Activated naive CD4-positive, alpha-beta T cell treated with anti-CD3 and anti-CD28 coated beads for 36 hours (primary cell): ENCODE measurements around the gene PIK3R1. TPM values are rescaled to one million over a fixed set of nuclear protein-coding genes. Genes with fewer than 3 reads are reported as not detected.

ENCODE experiments used
- CTCF ChIA-PET: fragments of 350-600 bp; sonication (Branson Sonifier 250); formaldehyde crosslinking; loops from one replicate; lab custom pipeline; 2021; ENCODE audit warnings: antibody characterized with exemption; lab: Charles Lee
- DNase-seq: peaks from one replicate; pipeline ENCODE4 v3.0.0-alpha.2; 2020
- H3K27ac Mint-ChIP-seq: one replicate; pipeline ENCODE4 v1.8.0; 2021; ENCODE audit warnings: mild to moderate bottlenecking, mixed read lengths
- H3K27me3 Mint-ChIP-seq: one replicate; pipeline ENCODE4 v1.8.0; 2021; ENCODE audit warnings: low read depth, mixed read lengths
- H3K36me3 Mint-ChIP-seq: one replicate; pipeline ENCODE4 v1.8.0; 2021; ENCODE audit warnings: low read depth, mixed read lengths
- H3K4me1 Mint-ChIP-seq: one replicate; pipeline ENCODE4 v1.8.0; 2021; ENCODE audit warnings: low read depth, mixed read lengths
- H3K4me3 Mint-ChIP-seq: one replicate; pipeline ENCODE4 v1.8.0; 2021; ENCODE audit warnings: mild to moderate bottlenecking, moderate library complexity, mixed read lengths
- H3K9me3 Mint-ChIP-seq: one replicate; pipeline ENCODE4 v1.8.0; 2021; ENCODE audit warnings: mixed read lengths
- intact Hi-C: fragments of 100-400 bp; cut with micrococcal nuclease; formaldehyde crosslinking; loops from one replicate; pipeline ENCODE4 v1.15.1; 2023
- total RNA-seq, 2 experiments: library from RNA; stranded (reverse); gene quantifications; one replicate each; pipeline ENCODE4 v1.2.3, GENCODE V29; 2021

PIK3R1 gene
- total RNA-seq, 2 experiments from 2014 or later, result 28.5 to 31.4 TPM

DNA sequence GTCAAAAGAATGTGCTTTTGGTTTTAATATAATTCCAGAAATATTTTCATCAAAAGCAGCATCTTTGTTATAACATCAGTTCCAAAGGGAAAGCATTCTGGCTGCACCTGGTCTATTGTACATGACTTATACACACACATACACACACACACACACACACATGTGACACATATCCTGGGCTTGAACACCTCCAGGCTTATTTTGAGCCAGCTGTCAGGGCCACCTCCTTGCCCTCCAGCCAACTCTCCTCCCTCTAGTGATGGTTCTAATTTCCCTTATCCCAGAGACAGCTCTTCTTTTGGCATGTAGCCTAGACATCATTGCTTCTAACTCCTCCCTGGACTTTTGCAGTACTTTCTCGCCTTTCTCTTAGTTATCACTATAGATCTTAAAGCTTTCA is 115.0 kb downstream of the PIK3R1 start:
- CTCF ChIA-PET, result interaction anchor here (1.0 kb wide), 1 partner anchor 43 kb away, joined by 3 read pairs; no protein-coding TSS in a partner anchor
- Mint-ChIP-seq H3K36me3 (no peaks in the 10 kb centered on the region), H3K27me3 (no peaks in the 10 kb centered on the region)

GRCh38 chr5:68331192-68332079 is 115.9 kb downstream of the PIK3R1 start:
- Mint-ChIP-seq H3K27me3 (no peaks in the 10 kb centered on the region), H3K36me3 (no peaks in the 10 kb centered on the region), H3K9me3 (no peaks in the 10 kb centered on the region), H3K4me1 (no peaks in the 10 kb centered on the region), H3K4me3 (no peak overlapping the region), H3K27ac (no peak overlapping the region)
- CTCF ChIA-PET, result interaction anchor here (0.6 to 1.0 kb wide), 2 partner anchors 44 to 55 kb away, joined by 3 read pairs; no protein-coding TSS in a partner anchor
- intact Hi-C loops, result no loop called here
- no peak for DNase-seq

More for the DNA sequence above, 115.0 kb downstream of the PIK3R1 start:
- H3K27ac Mint-ChIP-seq, result no peak overlapping the region
- H3K9me3 Mint-ChIP-seq, result no peaks in the 10 kb centered on the region
- intact Hi-C loops, result no loop called here
- H3K4me3 Mint-ChIP-seq, result no peak overlapping the region
- DNase-seq, result no peak
- H3K4me1 Mint-ChIP-seq, result no peaks in the 10 kb centered on the region

DNA sequence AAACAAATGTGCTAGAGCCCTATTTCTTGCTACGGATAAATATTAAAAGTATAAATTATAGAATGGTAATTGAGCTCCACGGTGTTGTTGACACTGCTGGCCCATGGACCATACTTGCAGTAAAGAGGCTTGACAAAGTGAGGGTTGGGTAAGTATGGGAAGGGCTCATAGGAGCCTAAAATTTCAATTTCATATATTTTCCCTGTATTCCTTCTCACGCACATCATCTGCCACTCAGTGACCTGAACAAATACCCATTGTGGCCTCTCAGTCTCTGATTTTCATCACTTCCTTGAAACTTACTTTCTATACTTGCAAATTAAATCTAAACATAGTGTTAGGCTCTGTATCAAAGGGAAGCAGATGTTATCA is 116.5 kb downstream of the PIK3R1 start:
- CTCF ChIA-PET, result no interaction called here
- Mint-ChIP-seq H3K9me3 (no peaks in the 10 kb centered on the region), H3K27ac (no peak overlapping the region), H3K4me1 (no peaks in the 10 kb centered on the region), H3K4me3 (no peak overlapping the region), H3K27me3 (no peaks in the 10 kb centered on the region), H3K36me3 (no peaks in the 10 kb centered on the region)
- no peak for DNase-seq
- intact Hi-C loops, result no loop called here

DNA sequence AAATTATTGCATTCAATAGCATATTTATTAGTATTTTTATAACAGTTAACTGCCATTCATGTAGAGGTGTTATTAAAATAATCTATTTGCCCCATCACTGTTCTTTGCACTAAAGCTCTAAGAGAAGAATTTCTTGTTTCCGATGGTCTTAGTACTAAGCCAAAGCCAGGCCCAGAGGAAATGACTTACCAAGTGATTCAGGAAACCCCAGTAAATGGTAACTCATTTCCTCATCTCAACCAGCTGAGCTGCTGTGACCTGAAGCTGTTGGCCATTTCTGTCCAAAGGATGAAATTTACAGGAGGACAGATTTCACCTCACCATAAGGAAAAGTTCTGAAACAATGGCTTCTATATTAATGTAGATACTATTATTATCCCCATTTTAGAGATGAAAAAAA is 117.0 kb downstream of the PIK3R1 start:
- no peaks in the 10 kb centered on the region for H3K27me3 Mint-ChIP-seq
- H3K4me3 Mint-ChIP-seq, result no peak overlapping the region

GRCh38 chr5:68333649-68334552 is 118.3 kb downstream of the PIK3R1 start:
- H3K4me3 Mint-ChIP-seq, result no peak overlapping the region
- H3K36me3 Mint-ChIP-seq, result no peaks in the 10 kb centered on the region
- H3K27ac Mint-ChIP-seq, result no peak overlapping the region
- no peaks in the 10 kb centered on the region for H3K4me1 Mint-ChIP-seq
- intact Hi-C loops, result no loop called here
- CTCF ChIA-PET, result no interaction called here
- DNase-seq, result no peak
- no peaks in the 10 kb centered on the region for H3K9me3 Mint-ChIP-seq
- no peaks in the 10 kb centered on the region for H3K27me3 Mint-ChIP-seq

More for the DNA sequence above, 117.0 kb downstream of the PIK3R1 start:
- intact Hi-C loops, result no loop called here
- no peaks in the 10 kb centered on the region for H3K4me1 Mint-ChIP-seq
- H3K27ac Mint-ChIP-seq, result no peak overlapping the region
- H3K36me3 Mint-ChIP-seq, result no peaks in the 10 kb centered on the region
- H3K9me3 Mint-ChIP-seq, result no peaks in the 10 kb centered on the region
- DNase-seq, result no peak
- CTCF ChIA-PET, result no interaction called here

- H3K27me3 Mint-ChIP-seq, result no peaks in the 10 kb centered on the region
- H3K4me1 Mint-ChIP-seq, result no peaks in the 10 kb centered on the region
- no peaks in the 10 kb centered on the region for H3K9me3 Mint-ChIP-seq
- no peak overlapping the region for H3K4me3 Mint-ChIP-seq
- no peak overlapping the region for H3K27ac Mint-ChIP-seq
- no peak for DNase-seq
- intact Hi-C loops, result no loop called here
- no peaks in the 10 kb centered on the region for H3K36me3 Mint-ChIP-seq
- CTCF ChIA-PET, result no interaction called here
These were observed 119.0 kb downstream of the PIK3R1 start for GRCh38 chr5:68334553-68334886.

GRCh38 chr5:68335075-68335474 is 119.5 kb downstream of the PIK3R1 start:
- Mint-ChIP-seq H3K27me3 (no peaks in the 10 kb centered on the region), H3K4me1 (no peaks in the 10 kb centered on the region), H3K4me3 (no peak overlapping the region), H3K27ac (no peak overlapping the region), H3K36me3 (no peaks in the 10 kb centered on the region), H3K9me3 (no peaks in the 10 kb centered on the region)
- no peak for DNase-seq
- CTCF ChIA-PET, result no interaction called here
- intact Hi-C loops, result no loop called here

- CTCF ChIA-PET, result no interaction called here
- H3K27me3 Mint-ChIP-seq, result no peaks in the 10 kb centered on the region
- no peaks in the 10 kb centered on the region for H3K9me3 Mint-ChIP-seq
- H3K4me1 Mint-ChIP-seq, result no peaks in the 10 kb centered on the region
- DNase-seq, result no peak
- intact Hi-C loops, result no loop called here
- H3K36me3 Mint-ChIP-seq, result no peaks in the 10 kb centered on the region
- no peak overlapping the region for H3K27ac Mint-ChIP-seq
- no peak overlapping the region for H3K4me3 Mint-ChIP-seq
These were observed 120.6 kb downstream of the PIK3R1 start for GRCh38 chr5:68336200-68336599.

GRCh38 chr5:68337235-68337634 is 121.7 kb downstream of the PIK3R1 start:
- DNase-seq, result no peak
- intact Hi-C loops, result no loop called here
- no peaks in the 10 kb centered on the region for H3K9me3 Mint-ChIP-seq
- H3K27me3 Mint-ChIP-seq, result no peaks in the 10 kb centered on the region
- no peaks in the 10 kb centered on the region for H3K4me1 Mint-ChIP-seq
- no peaks in the 10 kb centered on the region for H3K36me3 Mint-ChIP-seq
- CTCF ChIA-PET, result no interaction called here
- no peak overlapping the region for H3K4me3 Mint-ChIP-seq
- no peak overlapping the region for H3K27ac Mint-ChIP-seq

- CTCF ChIA-PET, result no interaction called here
- Mint-ChIP-seq H3K27ac (no peak overlapping the region), H3K36me3 (no peaks in the 10 kb centered on the region), H3K27me3 (no peaks in the 10 kb centered on the region), H3K4me3 (no peak overlapping the region), H3K4me1 (peaks cover 21% of the 10 kb centered on the region), H3K9me3 (no peaks in the 10 kb centered on the region)
- intact Hi-C loops, result loop anchor here (5.0 kb wide), 1 partner anchor 38 kb away; no protein-coding TSS in a partner anchor
- DNase-seq, result no peak
These were observed 124.4 kb downstream of the PIK3R1 start for GRCh38 chr5:68339921-68340321.

DNA sequence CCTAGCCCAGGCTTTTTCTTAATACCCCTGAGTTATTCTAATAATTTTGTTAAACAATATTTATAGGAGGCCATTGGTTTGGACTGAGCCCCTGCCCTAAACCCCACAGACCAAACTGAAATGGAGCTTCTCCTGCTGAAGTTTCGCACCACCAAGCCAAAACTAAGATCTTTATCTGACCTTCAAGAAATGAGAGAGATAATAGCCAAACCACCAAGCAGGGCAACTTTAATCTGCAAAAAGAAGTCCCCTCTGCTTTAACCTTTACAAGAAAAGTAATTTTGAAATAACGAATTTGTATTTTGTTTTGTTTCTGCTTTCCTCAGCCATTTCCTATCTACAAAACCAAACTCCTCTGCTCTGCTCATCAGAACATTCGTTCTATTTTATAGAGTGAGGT is 125.5 kb downstream of the PIK3R1 start:
- Mint-ChIP-seq H3K36me3 (no peaks in the 10 kb centered on the region), H3K27me3 (no peaks in the 10 kb centered on the region)

DNA sequence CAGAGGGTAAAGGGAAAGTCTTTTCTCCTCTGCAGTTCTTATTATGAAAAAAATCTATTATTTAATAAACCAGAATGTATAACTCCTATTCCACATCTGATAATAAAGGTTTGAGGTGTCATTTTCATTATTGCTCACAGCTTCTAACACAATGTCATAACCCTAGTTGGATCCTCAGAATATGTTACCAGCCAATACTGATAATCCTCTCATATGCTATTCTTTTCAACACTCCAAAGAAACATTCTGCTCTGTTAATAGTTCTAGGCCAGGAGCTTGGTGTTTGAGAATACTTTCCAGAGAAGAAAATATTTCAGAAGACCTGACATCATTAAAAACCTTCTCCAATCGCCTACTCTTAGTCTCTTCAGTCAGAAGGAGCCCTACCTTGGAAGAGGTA is 127.1 kb downstream of the PIK3R1 start:
- Mint-ChIP-seq H3K9me3 (no peaks in the 10 kb centered on the region), H3K27ac (no peak overlapping the region), H3K36me3 (no peaks in the 10 kb centered on the region), H3K4me3 (no peak overlapping the region), H3K27me3 (no peaks in the 10 kb centered on the region), H3K4me1 (peaks cover 25% of the 10 kb centered on the region)
- intact Hi-C loops, result loop anchor here (1.0 to 5.0 kb wide), 4 partner anchors 40 to 122 kb away; no protein-coding TSS in a partner anchor
- no peak for DNase-seq
- CTCF ChIA-PET, result interaction anchor here (1.1 kb wide), 1 partner anchor 40 kb away, joined by 4 read pairs; no protein-coding TSS in a partner anchor

More for the DNA sequence above, 125.5 kb downstream of the PIK3R1 start:
- CTCF ChIA-PET, result no interaction called here
- no peak overlapping the region for H3K4me3 Mint-ChIP-seq
- no peak for DNase-seq
- intact Hi-C loops, result loop anchor here (5.0 kb wide), 1 partner anchor 39 kb away; no protein-coding TSS in a partner anchor
- no peaks in the 10 kb centered on the region for H3K9me3 Mint-ChIP-seq
- H3K4me1 Mint-ChIP-seq, result peaks cover 25% of the 10 kb centered on the region
- H3K27ac Mint-ChIP-seq, result no peak overlapping the region
